Glomerular visceral epithelial cell (primary cell): ENCODE measurements around the gene SETD7.
"Not testable (repeated sequence)": the region's sequence is repeated elsewhere in the genome, so short reads cannot be mapped to it uniquely, and the experiment has no call there.

ENCODE experiments used
- DNase-seq: peaks from one replicate; pipeline ENCODE4 v3.0.0-alpha.2; 2016; ENCODE audit errors: extremely low spot score

The SETD7 gene

DNA sequence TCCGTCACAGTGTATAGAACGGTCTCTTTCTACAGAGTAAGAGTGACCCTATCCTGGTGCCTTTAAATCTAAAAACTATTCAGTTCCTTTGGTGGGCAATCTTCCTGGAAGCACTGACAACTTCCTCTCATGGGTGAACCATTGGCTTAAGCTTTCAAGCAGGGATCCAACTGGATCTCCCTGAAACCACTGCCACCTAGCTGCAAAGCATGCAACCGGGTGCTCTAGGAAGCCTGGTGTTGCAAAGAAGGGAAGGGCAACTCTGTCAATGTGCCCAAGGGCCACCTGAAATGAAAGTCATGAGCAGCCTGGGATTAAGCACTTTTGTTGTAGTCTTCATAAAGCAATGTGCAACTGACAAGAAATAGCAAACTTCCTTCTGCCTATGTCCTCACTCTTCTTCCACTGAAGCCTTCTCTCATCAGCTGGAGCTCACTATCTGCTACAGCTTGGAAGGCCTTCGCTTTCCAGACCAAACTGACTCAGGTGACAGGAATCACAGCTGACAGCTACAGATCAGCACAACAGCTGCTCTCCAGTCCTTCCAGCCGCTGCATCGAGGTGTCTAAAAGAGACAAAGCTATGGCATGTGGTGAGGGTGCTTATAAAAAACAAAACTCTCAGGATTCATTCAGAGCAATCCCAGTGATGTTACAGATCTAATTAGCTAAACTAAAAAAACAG lies 46.1 kb downstream of the SETD7 start:
- no peak for DNase-seq

- no peak for DNase-seq
Measured at GRCh38 chr4:139508581-139509237, 47.3 kb downstream of the SETD7 start.

DNA sequence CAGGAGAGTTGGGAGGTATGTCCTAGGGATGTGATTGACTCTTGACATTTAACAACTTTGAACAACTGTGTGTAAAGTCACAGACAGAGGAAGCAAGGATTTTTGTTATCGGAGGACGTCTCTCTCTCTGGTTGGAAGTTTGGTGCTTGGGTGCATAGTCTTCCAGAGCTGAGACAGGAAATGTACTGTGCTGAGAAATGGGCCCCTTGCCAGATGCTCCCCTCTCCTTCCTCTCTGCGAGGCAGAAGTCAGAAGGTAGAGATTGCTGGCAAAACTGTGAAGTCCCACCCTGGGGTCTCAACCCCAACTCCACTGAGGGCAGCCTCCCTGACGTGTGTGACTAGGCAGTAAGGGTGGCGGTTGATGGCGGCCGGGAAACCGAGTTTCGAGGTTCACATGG lies 49.2 kb downstream of the SETD7 start:
- no peak for DNase-seq

- no peak for DNase-seq
Measured at GRCh38 chr4:139503622-139504166, 52.3 kb downstream of the SETD7 start.

DNA sequence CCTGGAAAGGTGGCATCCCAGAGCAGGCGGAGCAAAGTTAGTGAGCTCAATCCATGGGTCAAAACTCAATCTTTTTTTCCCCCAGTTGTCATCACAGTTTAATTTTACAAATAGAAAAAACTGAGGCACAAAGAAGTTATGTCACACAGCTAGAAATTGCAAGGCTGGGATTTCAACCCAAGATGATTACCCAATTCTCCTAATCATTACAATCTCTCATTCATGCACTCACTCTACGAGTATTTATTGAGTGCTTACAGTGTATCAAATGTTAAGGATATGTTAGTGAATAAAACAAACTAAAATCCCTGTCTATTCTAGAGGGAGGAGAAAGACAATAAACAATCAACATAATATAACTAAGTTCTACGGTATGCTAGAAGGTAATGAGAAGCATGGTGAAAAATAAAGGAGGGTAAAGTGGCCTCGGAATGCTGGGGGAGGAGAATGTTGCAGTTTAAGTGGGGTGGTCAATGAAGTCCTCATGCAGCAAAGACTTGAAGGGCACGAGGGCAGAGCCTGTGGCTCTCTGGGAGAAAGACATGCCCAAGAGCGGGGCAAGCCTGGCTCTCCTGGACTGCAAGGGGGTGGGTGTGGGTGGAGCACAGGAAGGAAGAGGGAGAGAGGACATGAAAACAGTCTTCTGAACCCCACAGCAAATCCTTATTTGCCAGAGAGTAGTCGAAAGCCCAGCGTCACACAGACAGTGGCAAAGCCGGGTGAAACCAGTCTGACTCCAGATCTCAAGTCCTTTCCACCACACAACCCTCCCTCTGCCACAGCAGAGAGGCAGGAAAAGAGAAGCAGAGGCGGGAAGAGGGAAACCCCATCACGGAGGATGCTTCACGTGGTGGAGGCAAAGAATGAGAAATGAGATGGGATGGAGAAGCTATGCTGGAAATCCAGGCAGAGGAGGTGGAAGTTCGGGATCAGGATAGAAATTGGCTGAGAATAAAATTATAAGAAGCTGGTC lies 53.8 kb downstream of the SETD7 start:
- DNase-seq = no peak

- no peak for DNase-seq
Measured at GRCh38 chr4:139501527-139501926, 54.5 kb downstream of the SETD7 start.

- DNase-seq = no peak
Measured at GRCh38 chr4:139501117-139501516, 54.9 kb downstream of the SETD7 start.

DNA sequence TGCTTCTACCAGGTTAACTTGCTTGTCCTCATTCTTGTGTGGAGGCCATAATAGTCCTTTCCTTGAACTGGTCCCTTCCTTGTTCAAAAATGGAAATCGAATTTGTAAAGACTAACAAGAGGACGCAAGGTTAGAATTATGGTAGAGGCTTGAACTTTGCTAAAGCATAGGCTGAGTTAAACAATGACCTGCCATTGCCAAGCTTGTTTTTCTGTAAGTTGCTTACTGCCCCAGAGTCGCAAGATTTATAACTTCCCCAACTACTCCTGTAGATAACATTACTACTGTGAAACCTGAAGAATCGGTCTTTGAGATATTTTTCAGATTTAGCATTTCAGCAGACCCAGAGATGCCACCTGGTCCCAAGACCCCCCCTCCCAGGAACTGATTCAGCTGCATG lies 56.8 kb downstream of the SETD7 start:
- DNase-seq = no peak

- no peak for DNase-seq
Measured at GRCh38 chr4:139493176-139493575, 62.8 kb downstream of the SETD7 start.

DNA sequence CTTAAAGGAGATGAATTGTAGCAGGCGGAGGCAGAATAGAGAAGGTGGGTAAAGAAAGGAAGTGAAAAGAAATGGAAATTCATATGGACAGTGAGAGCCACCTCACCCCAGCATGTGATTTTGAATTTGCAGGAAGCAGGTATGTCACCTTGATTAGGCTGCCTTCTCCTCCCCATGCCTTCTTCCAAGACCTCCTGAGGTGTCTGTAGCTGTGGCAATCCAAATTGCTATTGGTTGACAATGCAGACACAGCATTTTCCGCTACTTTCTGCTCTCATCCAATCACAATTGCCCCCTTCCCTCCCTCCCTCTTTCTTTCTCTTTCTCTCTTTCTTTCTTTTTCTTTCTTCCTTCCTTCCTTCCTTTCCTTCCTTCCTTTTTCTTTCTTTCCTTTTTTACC lies 63.6 kb downstream of the SETD7 start:
- DNase-seq = no peak

- no peak for DNase-seq
Measured at GRCh38 chr4:139489638-139490037, 66.4 kb downstream of the SETD7 start.

GRCh38 chr4:139488442-139488841 lies 67.6 kb downstream of the SETD7 start:
- DNase-seq = no peak

DNA sequence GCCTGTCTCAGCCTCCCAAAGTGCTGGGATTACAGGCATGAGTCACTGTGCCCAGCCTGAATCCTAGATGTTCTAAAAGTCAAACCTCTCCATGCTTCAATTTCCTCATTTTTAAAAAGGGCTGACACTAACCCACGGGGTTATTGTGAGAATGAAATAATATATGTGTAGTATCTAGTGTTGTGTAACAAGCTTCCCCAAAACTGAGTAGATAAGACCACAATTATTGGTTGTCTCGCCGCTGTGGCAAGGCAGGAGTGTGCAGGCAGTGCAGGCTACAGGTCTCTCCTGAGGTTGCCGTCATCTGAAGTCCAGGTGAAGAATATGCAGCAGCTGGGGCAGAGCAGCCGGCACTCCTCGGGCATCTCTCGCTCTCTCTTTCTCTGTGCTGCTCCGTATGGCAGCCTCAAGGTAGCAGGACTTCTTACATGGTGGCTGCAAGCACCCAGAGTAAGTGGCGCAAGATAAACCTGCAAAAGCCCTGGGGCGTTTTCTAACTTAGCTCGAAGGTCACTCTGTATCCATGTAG lies 71.2 kb downstream of the SETD7 start:
- no peak for DNase-seq

DNA sequence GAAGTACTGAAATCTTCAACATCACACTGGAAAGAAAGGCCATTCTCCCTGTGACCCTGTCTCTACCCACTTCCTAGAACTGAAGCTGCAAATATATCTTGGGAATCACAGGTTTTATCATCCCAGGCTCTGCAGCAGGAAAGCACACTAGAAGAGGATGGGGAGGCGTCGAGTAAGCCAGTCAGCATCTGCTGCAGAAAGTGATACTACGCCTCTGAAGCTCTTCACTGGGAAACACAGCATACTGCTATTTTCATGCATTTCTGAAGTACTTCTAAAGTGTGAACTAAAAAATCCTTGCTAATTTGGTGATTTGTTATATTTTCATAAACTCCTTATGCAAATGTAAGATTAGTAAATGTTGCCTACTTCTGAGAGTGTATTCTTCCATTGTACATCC lies 73.0 kb downstream of the SETD7 start:
- DNase-seq = no peak

DNA sequence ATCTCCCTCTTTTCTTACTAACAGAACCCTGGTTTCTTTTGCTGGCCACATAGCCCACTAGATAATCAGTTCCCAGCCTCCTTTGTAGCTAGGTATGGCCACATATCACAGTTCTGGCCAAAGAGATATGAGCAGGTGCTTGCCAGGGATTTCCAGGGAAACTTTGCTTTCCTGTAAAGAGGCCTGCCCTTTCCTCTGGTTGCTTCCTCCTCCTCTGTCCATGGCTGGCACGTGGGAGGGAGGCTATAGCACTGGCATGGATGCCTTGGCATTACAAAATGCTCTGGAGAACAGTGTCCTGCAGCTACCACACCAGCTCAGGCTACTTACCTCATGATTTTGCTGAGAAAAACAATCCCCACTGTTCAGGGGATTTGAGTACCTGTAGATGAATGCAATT lies 74.6 kb downstream of the SETD7 start:
- no peak for DNase-seq

DNA sequence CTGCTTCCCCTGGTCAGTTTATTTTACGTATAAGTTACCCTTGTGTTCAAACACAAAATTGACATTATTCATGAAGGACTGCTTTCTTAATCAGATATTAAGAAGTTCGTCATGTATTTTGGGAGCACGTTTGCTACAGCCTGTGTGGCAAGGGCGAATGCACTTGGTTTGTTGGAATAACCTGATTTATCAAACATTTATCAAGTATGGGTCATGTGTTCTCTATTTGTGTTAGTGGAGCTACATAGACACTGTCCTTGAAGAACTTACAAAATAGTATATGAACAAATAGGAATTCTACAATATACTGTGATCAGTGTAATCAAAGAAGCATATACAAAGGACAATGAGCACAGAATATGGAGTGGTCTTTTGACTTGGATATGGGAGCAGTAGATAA lies 79.7 kb downstream of the SETD7 start:
- no peak for DNase-seq

DNA sequence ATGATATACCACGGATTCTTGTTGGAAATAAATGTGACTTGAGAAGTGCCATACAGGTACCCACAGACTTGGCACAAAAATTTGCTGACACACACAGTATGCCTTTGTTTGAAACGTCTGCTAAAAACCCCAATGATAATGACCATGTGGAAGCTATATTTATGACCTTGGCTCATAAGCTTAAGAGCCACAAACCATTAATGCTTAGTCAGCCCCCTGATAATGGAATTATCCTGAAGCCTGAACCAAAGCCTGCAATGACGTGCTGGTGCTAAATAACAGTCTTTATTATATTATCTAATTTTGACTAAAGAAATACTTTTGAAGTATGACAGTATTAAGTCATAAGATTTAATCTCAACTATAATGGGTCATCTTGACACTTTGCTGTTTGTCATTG lies 83.2 kb downstream of the SETD7 start:
- no peak for DNase-seq

DNA sequence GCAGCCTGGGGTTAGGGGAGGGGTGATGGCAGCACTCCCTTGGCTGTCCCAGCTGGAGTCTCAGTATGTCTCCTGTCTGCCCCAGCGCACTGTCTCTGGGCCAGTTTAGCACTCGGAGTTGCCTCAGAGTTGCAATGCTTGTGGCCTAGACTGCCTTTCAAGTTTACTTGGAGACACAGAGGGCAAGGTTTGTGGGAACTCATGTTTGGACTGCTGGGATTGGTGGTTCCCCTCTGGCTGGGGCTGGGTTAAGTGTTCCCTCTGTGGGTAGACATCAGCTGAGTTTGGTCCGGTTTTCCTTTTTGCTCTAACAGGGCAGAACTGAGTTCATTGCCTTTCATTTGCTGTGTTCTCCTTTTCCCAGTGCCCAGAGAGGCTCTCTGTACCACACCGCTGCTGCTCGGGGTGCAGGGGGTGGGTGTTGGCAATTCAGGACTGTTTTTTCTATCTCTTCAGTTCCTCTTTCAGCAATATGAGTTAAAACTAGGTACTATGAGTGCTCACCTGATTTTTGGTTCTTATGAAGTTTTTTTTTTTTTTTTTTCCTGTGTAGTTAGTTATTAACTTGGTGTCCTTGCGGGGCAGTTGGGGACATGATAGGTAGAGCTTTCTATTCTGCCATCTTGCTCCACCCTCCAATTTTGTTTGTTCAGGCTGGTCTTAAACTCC lies 84.9 kb downstream of the SETD7 start:
- DNase-seq = no peak

DNA sequence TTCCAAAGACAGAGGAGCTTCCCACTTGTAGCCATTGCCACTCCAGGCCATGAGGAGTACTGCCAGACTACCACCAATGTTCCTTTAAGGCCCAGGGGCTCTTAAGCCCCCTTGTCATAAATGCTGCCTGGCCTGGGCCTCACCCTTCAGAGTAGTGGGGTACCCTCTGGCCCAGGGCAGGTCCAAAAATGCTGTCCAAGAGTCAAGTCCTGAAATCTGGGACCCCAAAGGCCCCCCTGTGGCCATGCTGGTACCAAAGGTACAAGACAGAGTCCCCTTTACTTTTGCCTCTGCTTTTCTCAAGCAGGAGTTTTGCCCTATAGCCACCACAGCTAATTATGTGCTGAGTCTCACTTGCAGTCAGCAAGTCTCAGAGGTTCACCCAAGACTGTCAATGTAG lies 85.7 kb downstream of the SETD7 start:
- no peak for DNase-seq

DNA sequence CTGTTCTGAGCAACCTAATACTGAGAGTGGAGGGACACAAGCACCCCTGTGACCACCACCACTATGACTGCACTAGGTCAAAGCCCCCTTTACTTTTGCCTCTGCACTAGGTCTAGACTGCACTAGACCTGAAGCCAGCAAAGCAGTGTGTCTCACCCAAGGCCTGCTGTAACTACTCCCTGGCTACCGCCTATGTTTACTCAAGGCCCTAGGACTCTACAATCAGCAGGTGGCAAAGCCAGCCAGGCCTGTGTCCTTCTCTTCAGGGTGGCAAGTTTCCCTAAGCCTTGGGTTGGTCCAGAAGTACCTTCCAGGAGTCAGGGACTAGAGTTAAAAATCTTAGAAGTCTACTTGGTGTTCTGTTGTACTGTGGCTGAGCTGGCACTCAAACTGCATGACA lies 86.2 kb downstream of the SETD7 start:
- no peak for DNase-seq

DNA sequence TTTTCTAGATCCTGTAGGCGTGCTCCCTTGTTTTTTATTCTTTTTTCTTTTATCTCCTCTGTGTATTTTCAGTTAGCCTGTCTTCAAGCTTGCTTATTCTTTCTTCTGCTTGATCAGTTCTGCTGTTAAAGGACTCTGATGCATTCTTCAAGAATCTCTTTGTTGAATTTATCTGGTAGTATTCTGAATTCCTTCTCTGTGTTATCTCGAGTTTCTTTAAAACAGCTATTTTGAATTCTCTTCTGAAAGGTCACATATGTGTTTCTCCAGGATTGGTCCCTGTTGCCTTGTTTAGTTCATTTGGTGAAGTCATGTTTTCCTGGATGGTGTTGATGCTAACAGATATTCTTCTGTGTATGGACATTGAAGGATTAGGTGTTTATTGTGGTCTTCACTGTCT lies 86.8 kb downstream of the SETD7 start:
- DNase-seq = no peak

- not testable (repeated sequence) for DNase-seq
Measured at GRCh38 chr4:139468756-139469155, 87.3 kb downstream of the SETD7 start.
